Aorta (tissue), 5 donors: ENCODE measurements around the gene UBXN10. TPM values are rescaled to one million over a fixed set of nuclear protein-coding genes. Genes with fewer than 3 reads are reported as not detected.
A peak's percentile ranks its signal among the peaks of the same experiment; 100 is the strongest.
"Not testable (repeated sequence)": the region's sequence is repeated elsewhere in the genome, so short reads cannot be mapped to it uniquely, and the experiment has no call there.

Experiments used
- ATAC-seq: fragments of 200-7000 bp; cut with Tn5 transposase; one replicate; pipeline ENCODE4 v1.9.1; 2022; ENCODE audit warnings: moderate library complexity; ENCODE audit not compliant: low FRiP score
- DNase-seq, 2 donors: peaks; one replicate each; pipeline ENCODE4 v3.0.0-alpha.2; 2020
- H3K27ac ChIP-seq, 2 donors: one replicate each; pipeline ENCODE4 v1.5.1; 2013; ENCODE audit warnings: low read length in 2 of 2, mild to moderate bottlenecking in 2 of 2, moderate library complexity in 2 of 2, control low read depth in 1 of 2, inconsistent platforms in 1 of 2, low read depth in 1 of 2
- H3K27me3 ChIP-seq, 2 donors: one replicate each; pipeline ENCODE4 v1.6.1; 2013; ENCODE audit warnings: control low read depth in 1 of 2, low read length in 1 of 2, mild to moderate bottlenecking in 1 of 2, moderate library complexity in 1 of 2; ENCODE audit not compliant: insufficient read depth in 2 of 2, control insufficient read depth in 1 of 2
- H3K36me3 ChIP-seq, 2 donors: one replicate each; pipeline ENCODE4 v1.6.1; 2013; ENCODE audit warnings: control low read depth in 1 of 2, low read length in 1 of 2, mild to moderate bottlenecking in 1 of 2; ENCODE audit not compliant: insufficient read depth in 2 of 2, control insufficient read depth in 1 of 2
- H3K4me1 ChIP-seq, 2 donors: one replicate each; pipeline ENCODE4 v1.6.1; 2013; ENCODE audit warnings: low read length in 2 of 2, control low read depth in 1 of 2, mild to moderate bottlenecking in 1 of 2, moderate library complexity in 1 of 2; ENCODE audit not compliant: insufficient read depth in 2 of 2, control insufficient read depth in 1 of 2
- H3K4me3 ChIP-seq, 2 donors: one replicate each; pipeline ENCODE4 v1.5.1; 2013; ENCODE audit warnings: low read length in 2 of 2, control low read depth in 1 of 2, mild to moderate bottlenecking in 1 of 2
- H3K9me3 ChIP-seq: one replicate; pipeline ENCODE4 v1.6.1; 2013; ENCODE audit warnings: mild to moderate bottlenecking, low read length; ENCODE audit not compliant: control insufficient read depth
- WGBS, 2 donors: extraction: QIAGEN DNeasy Blood & Tissue Kit; methylation state at CpG; one replicate each; pipeline ENCODE4 v1.1.7; 2013; 5-methylcytosine and 5-hydroxymethylcytosine counted together
- intact Hi-C, 2 donors: fragments of 100-400 bp; cut with DNase I; formaldehyde crosslinking; loops; one replicate each; pipeline versions ENCODE4 v1.14.2 to v1.15.0; 2022
- polyA plus RNA-seq, 2 donors: library from polyadenylated mRNA; stranded (reverse); fragments of 200-250 nt; gene quantifications; one replicate each; pipeline ENCODE4 v1.2.3, GENCODE V29; 2013
- total RNA-seq, 2 donors: library from RNA; stranded (reverse); fragmentation: NEBNext Ultra II Directional; extraction: Animal tissue kit (Norgen Biotek cat#: 25700); gene quantifications; one replicate each; pipeline ENCODE4 v1.2.1, GENCODE V29; 2021
- donor health status: healthy with polysubstance abuse.
- donor health status: Bipolar disorder and iron deficiency.
- donor health status: DM: no; HTN: no; CAD: no.
- donor health status: DM: no; HTN: no; CAD: no.
- donor health status: DM: yes; HTN: yes; CAD: no.

Gene UBXN10
- total and polyA plus RNA-seq, 4 donors: 0.18 to 0.33 (median 0.24) TPM

DNA sequence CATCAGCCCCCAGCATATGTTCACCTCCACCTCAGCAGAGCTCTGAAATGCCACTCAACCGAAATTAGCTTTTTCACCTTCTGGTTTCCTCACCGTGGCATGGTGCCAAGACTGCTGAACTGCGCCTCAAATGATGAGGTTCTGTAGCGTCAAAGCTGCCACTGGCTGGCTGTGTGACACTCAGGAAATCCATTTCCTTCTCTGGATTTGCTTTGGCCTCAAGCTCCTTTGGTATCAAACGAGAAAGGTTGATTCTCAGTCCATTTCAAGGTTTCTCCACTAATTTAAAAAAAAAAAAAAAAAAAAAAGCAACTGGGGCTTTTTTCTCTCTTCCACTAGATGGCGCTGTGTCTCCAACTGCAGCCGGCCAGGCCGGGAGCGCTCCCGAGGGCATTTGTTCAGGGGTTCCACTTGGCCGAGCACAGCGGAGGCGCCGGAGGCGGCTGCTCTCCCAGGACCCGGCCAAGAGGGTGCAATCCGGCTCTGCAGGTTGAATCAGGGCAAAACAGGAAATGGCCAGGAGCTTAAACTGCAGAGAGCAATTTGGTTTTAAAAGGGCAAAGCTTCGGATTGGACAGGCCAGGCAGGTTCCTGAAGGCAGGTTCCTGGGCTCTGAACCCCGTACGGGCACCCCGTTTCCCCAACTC, 26.9 kb downstream of the UBXN10 start:
- WGBS, 2 donors: 6 to 8% methylated on average over 21 of the region's 21 CpGs
- Histone ChIP-seq H3K27me3 (no peaks in the 10 kb centered on the region), H3K4me1 (no peaks in the 10 kb centered on the region), H3K36me3 (no peaks in the 10 kb centered on the region), H3K9me3 (peaks cover 2% of the 10 kb centered on the region), H3K4me3 (no peak overlapping the region), H3K27ac (no peak overlapping the region)
- intact Hi-C loops: loop anchor here (2.0 kb wide), 1 partner anchor 282 kb away; no protein-coding TSS in a partner anchor
- ATAC-seq: no peak
- peak; percentile 64 to 82 for DNase-seq

DNA sequence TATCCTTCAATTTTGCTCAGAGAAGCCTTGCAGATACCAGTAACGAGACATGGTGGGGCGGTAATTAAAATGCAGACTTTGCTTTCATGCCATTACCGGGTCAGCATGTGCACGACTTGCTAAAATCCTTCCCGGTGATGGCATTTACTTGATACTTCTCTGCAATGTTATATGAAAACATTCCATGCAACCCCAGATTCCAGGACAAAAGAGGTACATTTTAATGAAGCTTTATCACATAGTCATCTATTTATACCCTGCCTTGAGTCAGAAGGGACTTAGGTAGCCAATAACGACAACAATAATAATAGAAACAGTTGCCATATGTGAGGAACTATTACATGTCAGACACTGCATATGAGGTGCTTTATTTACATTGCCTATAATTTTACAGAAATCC, 29.8 kb downstream of the UBXN10 start:
- no peak for DNase-seq
- Histone ChIP-seq H3K36me3 (no peaks in the 10 kb centered on the region), H3K4me3 (no peak overlapping the region), H3K4me1 (no peaks in the 10 kb centered on the region), H3K9me3 (peaks cover 2% of the 10 kb centered on the region), H3K27ac (no peak overlapping the region), H3K27me3 (no peaks in the 10 kb centered on the region)
- intact Hi-C loops: no loop called here
- ATAC-seq: no peak
- WGBS, 2 donors: 52 to 65% methylated on average over 6 of the region's 6 CpGs

DNA sequence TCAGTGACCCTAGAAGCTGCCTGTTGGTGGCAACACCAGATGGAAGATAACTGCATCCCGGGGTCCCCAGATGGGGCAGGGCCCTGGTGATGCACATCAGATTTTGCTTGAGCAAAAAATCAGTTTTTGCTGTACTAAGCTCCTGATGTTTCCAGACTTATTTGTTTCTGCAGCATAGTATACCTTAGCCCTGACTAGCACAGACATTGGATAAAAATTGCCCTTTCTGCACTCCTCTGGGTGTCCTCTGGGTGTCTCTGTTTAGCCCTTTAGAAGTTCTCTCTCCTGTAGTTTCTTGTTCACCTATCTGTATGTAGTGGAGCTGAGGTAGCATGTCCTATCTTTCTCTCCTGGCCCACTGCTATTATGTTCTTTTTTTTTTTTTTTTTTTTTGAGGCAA, 30.7 kb downstream of the UBXN10 start:
- Histone ChIP-seq H3K9me3 (peaks cover 2% of the 10 kb centered on the region), H3K4me1 (no peaks in the 10 kb centered on the region), H3K36me3 (no peaks in the 10 kb centered on the region), H3K27ac (no peak overlapping the region), H3K27me3 (no peaks in the 10 kb centered on the region), H3K4me3 (no peak overlapping the region)
- 78 to 94% methylated on average over 1 of the region's 1 CpG for WGBS, 2 donors
- DNase-seq (no peak), ATAC-seq (no peak)
- intact Hi-C loops: no loop called here

DNA sequence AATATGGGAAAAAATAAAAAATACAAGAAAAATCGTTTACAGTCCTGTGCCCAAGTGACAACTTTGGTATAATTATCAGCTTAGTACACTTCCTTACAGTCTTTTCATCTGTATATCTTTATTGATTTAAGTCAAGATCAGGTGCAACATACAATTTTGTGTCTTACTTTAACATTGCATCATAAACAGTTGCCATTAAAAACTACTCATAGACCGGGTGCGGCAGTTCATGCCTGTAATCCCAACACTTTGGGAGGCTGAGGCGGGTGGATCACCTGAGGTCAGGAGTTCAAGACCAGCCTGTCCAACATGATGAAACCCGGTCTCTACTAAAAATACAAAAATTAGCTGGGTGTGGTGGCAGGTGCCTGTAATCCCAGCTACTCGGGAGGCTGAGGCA, 33.2 kb downstream of the UBXN10 start:
- intact Hi-C loops, ATAC-seq, H3K4me3 ChIP-seq, H3K27ac ChIP-seq, H3K27me3 ChIP-seq, DNase-seq, H3K9me3 ChIP-seq, H3K36me3 ChIP-seq, H3K4me1 ChIP-seq: not testable (repeated sequence)
- WGBS, 2 donors: 83 to 85% methylated on average over 6 of the region's 6 CpGs

DNA sequence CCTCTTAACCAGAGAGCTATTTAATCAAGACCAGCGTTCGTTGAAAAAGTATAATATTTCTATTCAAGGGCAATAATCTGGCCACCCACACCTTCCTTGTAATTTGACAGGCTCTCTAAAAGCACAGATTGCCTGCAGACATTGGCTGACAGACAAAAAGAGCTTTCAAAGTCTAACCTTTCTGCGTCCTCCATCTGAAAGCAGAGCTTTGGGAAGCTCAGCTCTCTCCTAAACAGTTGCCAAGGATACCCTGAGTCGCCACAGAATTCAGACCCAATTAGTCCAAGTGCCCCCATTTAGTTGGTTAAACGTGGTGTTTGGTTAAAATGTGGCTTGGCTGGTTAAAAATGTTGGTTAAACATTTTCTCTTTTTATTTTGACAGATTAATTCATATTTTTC, 34.1 kb downstream of the UBXN10 start:
- no peak overlapping the region for H3K4me3 ChIP-seq
- H3K27me3 ChIP-seq: no peaks in the 10 kb centered on the region
- peaks cover 2% of the 10 kb centered on the region for H3K9me3 ChIP-seq
- no peaks in the 10 kb centered on the region for H3K36me3 ChIP-seq
- DNase-seq: no peak
- intact Hi-C loops: no loop called here
- no peak for ATAC-seq
- no peak overlapping the region for H3K27ac ChIP-seq
- H3K4me1 ChIP-seq: no peaks in the 10 kb centered on the region
- WGBS, 2 donors: 45 to 51% methylated on average over 5 of the region's 5 CpGs

DNA sequence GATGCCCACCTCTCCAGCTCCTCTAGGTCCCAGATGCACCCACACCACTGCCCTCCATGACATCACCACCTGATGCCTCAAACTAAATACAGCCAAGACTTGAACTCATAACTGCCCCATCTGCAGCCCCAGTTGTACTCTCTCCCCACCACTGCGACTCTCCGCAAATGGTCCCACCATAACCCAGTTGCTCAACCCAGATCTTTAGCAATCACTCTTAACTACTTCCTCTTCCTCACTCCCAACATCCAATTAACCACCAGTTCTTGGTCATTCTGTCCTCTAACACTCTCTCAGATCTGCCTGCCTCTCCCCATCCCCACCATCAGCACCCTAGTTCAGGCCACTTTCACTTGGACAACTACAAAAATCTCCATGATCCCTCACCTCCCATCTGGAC, 37.2 kb downstream of the UBXN10 start:
- WGBS, 2 donors: 98% methylated on average over 2 of the region's 2 CpGs
- intact Hi-C loops: no loop called here
- Histone ChIP-seq H3K4me3 (no peak overlapping the region), H3K9me3 (no peaks in the 10 kb centered on the region), H3K27me3 (no peaks in the 10 kb centered on the region), H3K27ac (no peak overlapping the region), H3K36me3 (no peaks in the 10 kb centered on the region), H3K4me1 (no peaks in the 10 kb centered on the region)
- no peak for ATAC-seq
- no peak for DNase-seq

DNA sequence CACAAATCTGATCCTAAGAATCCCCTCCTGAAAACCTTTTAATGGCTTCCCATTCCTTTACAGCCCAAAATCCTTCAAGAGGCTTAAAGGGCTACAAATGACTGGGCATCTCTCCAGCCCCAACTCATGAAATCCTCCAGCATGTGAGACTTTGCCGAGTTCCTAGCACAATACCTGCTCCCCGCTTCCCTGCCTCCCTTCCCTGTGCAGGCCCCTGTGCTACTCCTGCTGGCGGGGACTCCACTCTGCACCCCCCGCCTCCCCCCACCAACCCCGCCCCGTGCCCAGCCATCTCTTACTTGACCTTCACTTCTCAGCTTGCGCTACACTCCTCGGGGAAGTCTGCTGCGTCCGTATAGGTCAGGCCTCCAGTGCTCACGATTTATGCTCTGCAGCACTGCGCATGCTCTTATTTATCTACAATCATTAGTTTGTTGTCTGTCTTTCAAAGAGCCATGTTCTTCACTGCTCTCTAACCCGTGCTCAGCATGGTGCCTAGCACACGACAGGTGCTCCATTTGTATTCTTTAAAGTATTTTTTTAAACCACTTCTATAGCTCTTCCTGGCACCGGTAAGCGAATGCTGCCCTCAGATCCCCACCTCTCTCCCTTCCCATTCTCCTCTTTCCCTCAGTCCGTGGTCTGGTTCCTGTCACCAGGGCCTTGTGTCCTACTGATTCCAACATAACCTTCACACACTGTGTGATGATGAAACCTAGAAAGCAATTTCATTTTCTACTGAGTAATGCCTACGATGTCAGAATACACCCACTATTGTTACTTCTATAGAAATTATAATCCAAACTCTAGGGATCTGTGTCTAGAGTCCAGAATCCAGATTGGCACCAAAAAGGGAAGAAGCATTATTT, 37.9 kb downstream of the UBXN10 start:
- intact Hi-C loops: no loop called here
- WGBS, 2 donors: 25 to 35% methylated on average over 18 of the region's 18 CpGs
- no peaks in the 10 kb centered on the region for H3K36me3 ChIP-seq
- H3K4me1 ChIP-seq: no peaks in the 10 kb centered on the region
- no peak overlapping the region for H3K4me3 ChIP-seq
- DNase-seq (no peak), ATAC-seq (no peak)
- H3K27me3 ChIP-seq: no peaks in the 10 kb centered on the region
- no peak overlapping the region for H3K27ac ChIP-seq
- no peaks in the 10 kb centered on the region for H3K9me3 ChIP-seq

DNA sequence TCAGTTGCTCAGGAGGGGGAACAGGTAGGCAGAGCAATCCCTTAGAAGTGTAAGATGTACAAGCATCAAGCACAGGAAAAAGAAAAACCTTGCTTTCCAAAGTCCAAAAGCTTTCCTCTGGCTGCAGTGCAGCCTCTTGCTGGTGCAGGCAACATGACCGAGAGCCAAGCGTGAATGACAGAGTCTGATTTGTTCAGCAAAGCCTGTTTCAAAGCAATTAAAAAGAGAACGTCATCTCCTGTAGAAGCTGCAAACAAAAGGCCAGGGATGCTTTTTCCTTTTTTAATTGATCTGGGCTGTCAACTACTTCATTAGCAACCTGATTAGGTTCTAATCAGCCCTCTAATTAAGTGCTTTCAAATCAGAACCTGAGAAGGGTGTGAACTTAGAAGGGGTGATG, 38.6 kb downstream of the UBXN10 start:
- intact Hi-C loops: no loop called here

DNA sequence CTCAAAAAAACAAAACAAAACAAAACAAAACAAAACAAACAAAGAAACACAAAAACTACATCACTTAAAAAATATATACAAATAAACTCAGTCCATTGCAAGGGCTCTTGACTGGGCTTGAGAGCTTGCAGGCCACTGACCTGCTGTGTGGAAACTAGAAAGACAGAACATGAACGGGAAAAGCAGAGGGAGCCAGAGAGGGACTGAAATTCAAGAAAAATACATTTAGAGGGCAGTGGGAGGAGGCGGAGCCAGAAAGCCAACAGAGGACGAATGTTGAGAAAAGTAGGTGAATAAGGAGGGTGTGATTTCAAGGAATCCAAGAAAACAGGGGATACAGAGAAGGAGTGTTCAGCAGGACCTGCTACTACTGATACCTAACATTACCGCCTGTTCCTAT, 41.8 kb downstream of the UBXN10 start:
- WGBS, 2 donors: 37 to 44% methylated on average over 4 of the region's 4 CpGs
- no peak for ATAC-seq
- Histone ChIP-seq H3K9me3 (no peaks in the 10 kb centered on the region), H3K36me3 (no peaks in the 10 kb centered on the region), H3K27me3 (no peaks in the 10 kb centered on the region), H3K4me1 (no peaks in the 10 kb centered on the region), H3K27ac (no peak overlapping the region), H3K4me3 (no peak overlapping the region)
- intact Hi-C loops: no loop called here
- no peak for DNase-seq

More for the DNA sequence above, 38.6 kb downstream of the UBXN10 start:
- Histone ChIP-seq H3K4me3 (no peak overlapping the region), H3K27ac (no peak overlapping the region), H3K27me3 (no peaks in the 10 kb centered on the region), H3K4me1 (no peaks in the 10 kb centered on the region), H3K9me3 (no peaks in the 10 kb centered on the region), H3K36me3 (no peaks in the 10 kb centered on the region)
- DNase-seq (no peak), ATAC-seq (no peak)
- WGBS, 2 donors: 41 to 42% methylated on average over 3 of the region's 3 CpGs
